LNCaP clone FGC (cell line): ENCODE measurements around the gene CHAF1A.

Experiments used
- DNase-seq: peaks from one replicate; pipeline ENCODE4 v3.0.0-alpha.2; 2011; ENCODE audit warnings: low read depth
- H3K4me3 ChIP-seq: 2 replicates; pipeline ENCODE4 v1.5.1; 2011; ENCODE audit warnings: mild to moderate bottlenecking, low read depth, low read length, control low read depth
- CTCF ChIP-seq: IDR thresholded peaks from 2 replicates; pipeline ENCODE4 v1.5.1; 2012; ENCODE audit warnings: mild to moderate bottlenecking; ENCODE audit not compliant: control insufficient read depth, insufficient read depth; ENCODE audit errors: extremely low read depth

The CHAF1A gene

GRCh38 chr19:4391306-4391693, 11.1 kb upstream of the CHAF1A start:
- peak overlapping the region; percentile 48; the same call in 1 of the 2 replicates for H3K4me3 ChIP-seq
- no peak for DNase-seq
- TF ChIP-seq CTCF = no peak

GRCh38 chr19:4391701-4392483, 10.5 kb upstream of the CHAF1A start:
- no peak for TF ChIP-seq CTCF
- no peak overlapping the region for H3K4me3 ChIP-seq
- no peak for DNase-seq

GRCh38 chr19:4393947-4394590, 8.4 kb upstream of the CHAF1A start:
- no peak for TF ChIP-seq CTCF
- DNase-seq = no peak
- no peak overlapping the region for H3K4me3 ChIP-seq

GRCh38 chr19:4396949-4397783, 5.3 kb upstream of the CHAF1A start:
- DNase-seq = no peak
- H3K4me3 ChIP-seq = no peak overlapping the region
- TF ChIP-seq CTCF = no peak

- DNase-seq = no peak
- no peak for TF ChIP-seq CTCF
- peak overlapping the region; percentile 79 for H3K4me3 ChIP-seq
Measured at GRCh38 chr19:4399812-4400134, 2.7 kb upstream of the CHAF1A start.

GRCh38 chr19:4400135-4400936, 2.1 kb upstream of the CHAF1A start, which contains the start of gene SH3GL1:
Gene SH3GL1, minus strand, starts transcription at chr19:4400547. Its CDS starts 179 bp downstream, at chr19:4400368.
- DNase-seq = peak; percentile 76
- peak; percentile 100 for TF ChIP-seq CTCF
- peak within 1 kb of the TSS; percentile 96 for H3K4me3 ChIP-seq
